SK-N-SH (cell line): ENCODE measurements around the gene NUAK2.

Experiments used
- CTCF ChIP-seq: fragments of 200-600 bp; sonication (generic); IDR thresholded peaks from 2 replicates; pipeline ENCODE4 v1.6.1; 2017; ENCODE audit warnings: antibody characterized with exemption, mild to moderate bottlenecking, moderate library complexity
- EZH2phosphoT487 ChIP-seq: fragments of 200-600 bp; sonication (generic); IDR thresholded peaks from 2 replicates; pipeline ENCODE4 v1.6.1; 2017; ENCODE audit warnings: low read depth, mixed run types, mild to moderate bottlenecking, antibody characterized with exemption, moderate library complexity, borderline replicate concordance
- NFIC ChIP-seq: IDR thresholded peaks from 2 replicates; pipeline ENCODE4 v1.4.0; 2012; ENCODE audit warnings: borderline replicate concordance
- NRF1 ChIP-seq: IDR thresholded peaks from 2 replicates; pipeline ENCODE4 v1.6.1; 2012; ENCODE audit warnings: low read depth, mild to moderate bottlenecking, low read length
- POLR2AphosphoS5 ChIP-seq: IDR thresholded peaks from 2 replicates; pipeline ENCODE4 v1.6.1; 2012; ENCODE audit warnings: low read depth, low read length
- REST ChIP-seq: IDR thresholded peaks from 2 replicates; pipeline ENCODE4 v1.6.1; 2012; ENCODE audit warnings: mild to moderate bottlenecking, low read depth, low read length, moderate library complexity
- RFX5 ChIP-seq: IDR thresholded peaks from 2 replicates; pipeline ENCODE4 v1.6.1; 2012; ENCODE audit warnings: mild to moderate bottlenecking, improper control_type of control experiment, low read length
- TAF1 ChIP-seq: IDR thresholded peaks from 2 replicates; pipeline ENCODE4 v1.6.1; 2012; ENCODE audit warnings: low read depth, mild to moderate bottlenecking, low read length, moderate library complexity, borderline replicate concordance
- YY1 ChIP-seq: IDR thresholded peaks from 2 replicates; pipeline ENCODE4 v1.4.0; 2012; ENCODE audit warnings: low read depth, mild to moderate bottlenecking
- ZBTB33 ChIP-seq: IDR thresholded peaks from 2 replicates; pipeline ENCODE4 v1.4.0; 2012; ENCODE audit warnings: low read depth, borderline replicate concordance

GRCh38 chr1:205262731-205263171 lies 58.8 kb downstream of the NUAK2 start:
- no peak for TF ChIP-seq CTCF
- no peak for TF ChIP-seq NFIC
- TF ChIP-seq TAF1: no peak
- no peak for TF ChIP-seq ZBTB33
- no peak for TF ChIP-seq YY1
- TF ChIP-seq POLR2AphosphoS5: no peak
- no peak for TF ChIP-seq REST
- no peak for TF ChIP-seq NRF1
- no peak for TF ChIP-seq EZH2phosphoT487
- no peak for TF ChIP-seq RFX5
